Measurements from ENCODE around the gene ERO1B.
"Not testable (repeated sequence)": the region's sequence is repeated elsewhere in the genome, so short reads cannot be mapped to it uniquely, and the experiment has no call there.

ERO1B gene

GRCh38 chr1:236281654-236282424 is at the start of gene ERO1B:
ERO1B (minus strand) TSS chr1:236281958; CDS start chr1:236281783, 175 bp downstream.
- ATAC-seq: peak; percentile 97
- DNase-seq: peak; percentile 97

GRCh38 chr1:236331412-236331811 is 49.7 kb upstream of the ERO1B start:
- ATAC-seq, DNase-seq: not testable (repeated sequence)

- no peak for DNase-seq
- ATAC-seq: no peak
Measured at GRCh38 chr1:236326432-236326831, 44.7 kb upstream of the ERO1B start.

GRCh38 chr1:236325567-236325966 is 43.8 kb upstream of the ERO1B start:
- ATAC-seq: no peak

GRCh38 chr1:236323819-236324411 is 42.2 kb upstream of the ERO1B start:
- DNase-seq: no peak
- ATAC-seq: no peak

More at GRCh38 chr1:236325567-236325966, 43.8 kb upstream of the ERO1B start:
- DNase-seq: no peak

- no peak for DNase-seq
- ATAC-seq: no peak
Measured at GRCh38 chr1:236322566-236323409, 41.0 kb upstream of the ERO1B start.

- ATAC-seq (no peak), DNase-seq (no peak)
Measured at GRCh38 chr1:236321101-236321500, 39.3 kb upstream of the ERO1B start.

GRCh38 chr1:236320671-236321070 is 38.9 kb upstream of the ERO1B start:
- ATAC-seq (no peak), DNase-seq (no peak)

- ATAC-seq (no peak), DNase-seq (no peak)
Measured at GRCh38 chr1:236320214-236320613, 38.5 kb upstream of the ERO1B start.

- DNase-seq: no peak
- ATAC-seq: no peak
Measured at GRCh38 chr1:236316437-236316836, 34.7 kb upstream of the ERO1B start.

- ATAC-seq: no peak
- DNase-seq: no peak
Measured at GRCh38 chr1:236315518-236315917, 33.8 kb upstream of the ERO1B start.

GRCh38 chr1:236315092-236315491 is 33.3 kb upstream of the ERO1B start:
- no peak for ATAC-seq
- no peak for DNase-seq

GRCh38 chr1:236314050-236314449 is 32.3 kb upstream of the ERO1B start:
- DNase-seq, ATAC-seq: not testable (repeated sequence)

GRCh38 chr1:236313427-236313826 is 31.7 kb upstream of the ERO1B start:
- DNase-seq (no peak), ATAC-seq (no peak)

GRCh38 chr1:236311040-236311439 is 29.3 kb upstream of the ERO1B start:
- ATAC-seq: no peak
- DNase-seq: no peak

- DNase-seq: no peak
- no peak for ATAC-seq
Measured at GRCh38 chr1:236308827-236309226, 27.1 kb upstream of the ERO1B start.

GRCh38 chr1:236307435-236307834 is 25.7 kb upstream of the ERO1B start:
- ATAC-seq (no peak), DNase-seq (no peak)

GRCh38 chr1:236304682-236305081 is 22.9 kb upstream of the ERO1B start:
- no peak for DNase-seq
- ATAC-seq: no peak

- DNase-seq (no peak), ATAC-seq (peak; percentile 66)
Measured at GRCh38 chr1:236303675-236304074, 21.9 kb upstream of the ERO1B start.

GRCh38 chr1:236302941-236303340 is 21.2 kb upstream of the ERO1B start:
- no peak for ATAC-seq
- no peak for DNase-seq

GRCh38 chr1:236301958-236302335 is 20.2 kb upstream of the ERO1B start:
- no peak for DNase-seq
- ATAC-seq: no peak

- DNase-seq (no peak), ATAC-seq (no peak)
Measured at GRCh38 chr1:236301080-236301957, 19.6 kb upstream of the ERO1B start.
